Panc1 (cell line): ENCODE results near the gene CFAP53. TPM values are rescaled to one million over a fixed set of nuclear protein-coding genes. Genes with fewer than 3 reads are reported as not detected.
A peak's percentile ranks its signal among the peaks of the same experiment; 100 is the strongest.

ENCODE experiments used
- ATAC-seq: fragments of 200-7000 bp; cut with Tn5 transposase; 2 replicates; pipeline ENCODE4 v1.9.1; 2020; ENCODE audit warnings: mild to moderate bottlenecking, moderate library complexity
- BruUV-seq: library from RNA; stranded (reverse); fragments of 400-500 nt; replicated peaks from 2 replicates; lab custom pipeline; 2021; lab: Mats Ljungman, UMichigan
- CTCF ChIA-PET: fragments of 300-600 bp; sonication (Branson Sonifier 250); formaldehyde crosslinking; loops from one replicate; lab custom pipeline; 2022; ENCODE audit warnings: antibody characterized with exemption; lab: Charles Lee
- POLR2A ChIA-PET: fragments of 300-600 bp; sonication (Branson Sonifier 250); formaldehyde crosslinking; loops from one replicate; lab custom pipeline; 2022; ENCODE audit warnings: antibody characterized with exemption; lab: Charles Lee
- DNase-seq: peaks from one replicate; pipeline ENCODE4 v3.0.0-alpha.2; 2010; ENCODE audit warnings: low read depth, low spot score
- H3K27ac ChIP-seq: 2 replicates; pipeline ENCODE4 v1.5.1; 2011; ENCODE audit warnings: mild to moderate bottlenecking, low read length, inconsistent platforms
- H3K27me3 ChIP-seq: fragments of 200-500 bp; sonication (Bioruptor generic); 2 replicates; pipeline ENCODE4 v1.6.0; 2014; ENCODE audit warnings: low read length, inconsistent platforms; ENCODE audit not compliant: control insufficient read depth, insufficient read depth
- H3K36me3 ChIP-seq: fragments of 200-500 bp; sonication (Bioruptor generic); 2 replicates; pipeline ENCODE4 v1.5.1; 2014; ENCODE audit warnings: inconsistent platforms, mild to moderate bottlenecking, low read length, moderate library complexity; ENCODE audit not compliant: control insufficient read depth, insufficient read depth
- H3K4me1 ChIP-seq: 2 replicates; pipeline ENCODE4 v1.5.1; 2011; ENCODE audit warnings: inconsistent platforms, mild to moderate bottlenecking, low read length, moderate library complexity; ENCODE audit not compliant: control insufficient read depth, insufficient read depth
- H3K4me3 ChIP-seq, 2 experiments: 2 replicates each; pipeline ENCODE4 v1.5.1; 2011 to 2012; ENCODE audit warnings: low read depth in 2 of 2, low read length in 2 of 2, mild to moderate bottlenecking in 2 of 2, inconsistent platforms in 1 of 2, moderate library complexity in 1 of 2
- H3K9me3 ChIP-seq: fragments of 200-500 bp; sonication (Bioruptor generic); 2 replicates; pipeline ENCODE4 v1.5.1; 2014; ENCODE audit warnings: low read depth, mild to moderate bottlenecking, inconsistent platforms, low read length, moderate library complexity; ENCODE audit not compliant: control insufficient read depth, insufficient read depth
- POLR2AphosphoS5 ChIP-seq: IDR thresholded peaks from 2 replicates; pipeline ENCODE4 v1.6.1; 2012; ENCODE audit warnings: mild to moderate bottlenecking, low read depth, low read length, moderate library complexity
- SIN3A ChIP-seq: IDR thresholded peaks from 2 replicates; pipeline ENCODE4 v1.6.1; 2012; ENCODE audit warnings: low read depth, mild to moderate bottlenecking, low read length, moderate library complexity, borderline replicate concordance; ENCODE audit not compliant: insufficient read depth
- TCF7L2 ChIP-seq: IDR thresholded peaks from 2 replicates; pipeline ENCODE4 v1.6.1; 2011; ENCODE audit warnings: mild to moderate bottlenecking, low read depth, low read length, inconsistent platforms
- in situ Hi-C: cut with HindIII; loops from 2 replicates; pipeline ENCODE4 v1.10.0; 2016; ENCODE audit warnings: low sequenced_read_pairs, low pct_unique_long_range_greater_than_20kb
- intact Hi-C: fragments of 100-400 bp; cut with micrococcal nuclease; formaldehyde crosslinking; loops from one replicate; pipeline ENCODE4 v1.10.0; 2022; ENCODE audit not compliant: unreplicated experiment
- total RNA-seq: library from RNA; stranded (reverse); gene quantifications from one replicate; pipeline ENCODE4 v1.2.1, GENCODE V29; 2021; ENCODE audit not compliant: unreplicated experiment
- TF ChIP-seq, protein P1 (sequence below): fragments of 450-650 bp; IDR thresholded peaks from 2 replicates; pipeline ENCODE4 v1.5.1; 2017; ENCODE audit warnings: mild to moderate bottlenecking
- TF ChIP-seq, protein P2 (sequence below), 2 experiments: IDR thresholded peaks; 2 replicates each; pipeline ENCODE4 v1.6.1; 2011 to 2012; ENCODE audit warnings: low read depth in 2 of 2, control low read depth in 1 of 2, low read length in 1 of 2, mild to moderate bottlenecking in 1 of 2, moderate library complexity in 1 of 2; ENCODE audit not compliant: insufficient read depth in 1 of 2

Gene CFAP53
- total RNA-seq, 1 experiment from 2014 or later: 0.23 TPM

DNA sequence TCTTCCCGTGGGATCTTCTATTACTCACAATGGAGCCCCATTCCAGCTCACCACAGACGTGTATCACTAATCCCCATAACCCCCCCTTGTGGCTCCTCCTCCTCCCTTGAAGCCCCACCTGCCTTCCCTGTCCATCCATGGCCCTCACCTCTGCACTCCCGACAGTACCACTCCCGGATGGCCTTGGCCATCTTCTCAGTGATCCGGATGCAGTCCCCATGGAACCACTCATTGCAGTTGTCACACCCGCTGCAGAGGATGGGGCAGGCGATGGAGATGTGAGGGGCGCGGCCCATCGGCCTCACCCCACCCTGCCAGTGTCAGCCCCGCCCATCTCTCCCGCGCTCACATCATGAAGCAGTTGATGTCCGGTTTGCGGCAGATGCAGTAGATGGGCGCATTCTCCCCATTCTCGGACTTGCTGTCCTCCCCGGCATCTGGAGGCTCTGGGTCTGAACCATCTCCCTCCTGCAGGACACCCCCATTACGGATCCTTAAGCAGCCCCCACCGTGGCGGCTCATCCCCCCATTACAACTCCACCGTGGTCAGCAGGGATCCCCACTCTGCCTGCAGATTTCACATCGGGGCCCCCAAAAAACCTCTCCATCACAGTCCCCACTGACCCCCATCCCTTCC, 20.2 kb upstream of the CFAP53 start:
- intact Hi-C loops: loop anchor here (10.0 kb wide), 1 partner anchor 68 kb away; no protein-coding TSS in a partner anchor
- in situ Hi-C loops: no loop called here
- POLR2A ChIA-PET: no interaction called here
- H3K9me3 ChIP-seq: no peaks in the 10 kb centered on the region
- CTCF ChIA-PET: no interaction called here
- H3K4me1 ChIP-seq: 0 out of 2 replicates have a peak, but pooled peaks cover 3% of the 10 kb centered on the region
- BruUV-seq: no TSS peak
- H3K27ac ChIP-seq: peak overlapping the region; percentile 85
- DNase-seq (no peak), ATAC-seq (no peak; the same call in 1 of the 2 replicates)
- no peaks in the 10 kb centered on the region; the same call in 1 of the 2 replicates for H3K36me3 ChIP-seq
- H3K27me3 ChIP-seq: no peaks in the 10 kb centered on the region
- H3K4me3 ChIP-seq: peak overlapping the region; percentile 88 to 91
- TF ChIP-seq, protein P1, sequence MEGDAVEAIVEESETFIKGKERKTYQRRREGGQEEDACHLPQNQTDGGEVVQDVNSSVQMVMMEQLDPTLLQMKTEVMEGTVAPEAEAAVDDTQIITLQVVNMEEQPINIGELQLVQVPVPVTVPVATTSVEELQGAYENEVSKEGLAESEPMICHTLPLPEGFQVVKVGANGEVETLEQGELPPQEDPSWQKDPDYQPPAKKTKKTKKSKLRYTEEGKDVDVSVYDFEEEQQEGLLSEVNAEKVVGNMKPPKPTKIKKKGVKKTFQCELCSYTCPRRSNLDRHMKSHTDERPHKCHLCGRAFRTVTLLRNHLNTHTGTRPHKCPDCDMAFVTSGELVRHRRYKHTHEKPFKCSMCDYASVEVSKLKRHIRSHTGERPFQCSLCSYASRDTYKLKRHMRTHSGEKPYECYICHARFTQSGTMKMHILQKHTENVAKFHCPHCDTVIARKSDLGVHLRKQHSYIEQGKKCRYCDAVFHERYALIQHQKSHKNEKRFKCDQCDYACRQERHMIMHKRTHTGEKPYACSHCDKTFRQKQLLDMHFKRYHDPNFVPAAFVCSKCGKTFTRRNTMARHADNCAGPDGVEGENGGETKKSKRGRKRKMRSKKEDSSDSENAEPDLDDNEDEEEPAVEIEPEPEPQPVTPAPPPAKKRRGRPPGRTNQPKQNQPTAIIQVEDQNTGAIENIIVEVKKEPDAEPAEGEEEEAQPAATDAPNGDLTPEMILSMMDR: no peak
- TF ChIP-seq TCF7L2: no peak
- no peak for TF ChIP-seq POLR2AphosphoS5
- TF ChIP-seq SIN3A: no peak
- TF ChIP-seq, protein P2, sequence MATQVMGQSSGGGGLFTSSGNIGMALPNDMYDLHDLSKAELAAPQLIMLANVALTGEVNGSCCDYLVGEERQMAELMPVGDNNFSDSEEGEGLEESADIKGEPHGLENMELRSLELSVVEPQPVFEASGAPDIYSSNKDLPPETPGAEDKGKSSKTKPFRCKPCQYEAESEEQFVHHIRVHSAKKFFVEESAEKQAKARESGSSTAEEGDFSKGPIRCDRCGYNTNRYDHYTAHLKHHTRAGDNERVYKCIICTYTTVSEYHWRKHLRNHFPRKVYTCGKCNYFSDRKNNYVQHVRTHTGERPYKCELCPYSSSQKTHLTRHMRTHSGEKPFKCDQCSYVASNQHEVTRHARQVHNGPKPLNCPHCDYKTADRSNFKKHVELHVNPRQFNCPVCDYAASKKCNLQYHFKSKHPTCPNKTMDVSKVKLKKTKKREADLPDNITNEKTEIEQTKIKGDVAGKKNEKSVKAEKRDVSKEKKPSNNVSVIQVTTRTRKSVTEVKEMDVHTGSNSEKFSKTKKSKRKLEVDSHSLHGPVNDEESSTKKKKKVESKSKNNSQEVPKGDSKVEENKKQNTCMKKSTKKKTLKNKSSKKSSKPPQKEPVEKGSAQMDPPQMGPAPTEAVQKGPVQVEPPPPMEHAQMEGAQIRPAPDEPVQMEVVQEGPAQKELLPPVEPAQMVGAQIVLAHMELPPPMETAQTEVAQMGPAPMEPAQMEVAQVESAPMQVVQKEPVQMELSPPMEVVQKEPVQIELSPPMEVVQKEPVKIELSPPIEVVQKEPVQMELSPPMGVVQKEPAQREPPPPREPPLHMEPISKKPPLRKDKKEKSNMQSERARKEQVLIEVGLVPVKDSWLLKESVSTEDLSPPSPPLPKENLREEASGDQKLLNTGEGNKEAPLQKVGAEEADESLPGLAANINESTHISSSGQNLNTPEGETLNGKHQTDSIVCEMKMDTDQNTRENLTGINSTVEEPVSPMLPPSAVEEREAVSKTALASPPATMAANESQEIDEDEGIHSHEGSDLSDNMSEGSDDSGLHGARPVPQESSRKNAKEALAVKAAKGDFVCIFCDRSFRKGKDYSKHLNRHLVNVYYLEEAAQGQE (IDR thresholded peaks at IDR 0.05; ENCODE audit: insufficient read depth in 1 of 2, low read depth in 2 of 2, low read length in 1 of 2): no peak

DNA sequence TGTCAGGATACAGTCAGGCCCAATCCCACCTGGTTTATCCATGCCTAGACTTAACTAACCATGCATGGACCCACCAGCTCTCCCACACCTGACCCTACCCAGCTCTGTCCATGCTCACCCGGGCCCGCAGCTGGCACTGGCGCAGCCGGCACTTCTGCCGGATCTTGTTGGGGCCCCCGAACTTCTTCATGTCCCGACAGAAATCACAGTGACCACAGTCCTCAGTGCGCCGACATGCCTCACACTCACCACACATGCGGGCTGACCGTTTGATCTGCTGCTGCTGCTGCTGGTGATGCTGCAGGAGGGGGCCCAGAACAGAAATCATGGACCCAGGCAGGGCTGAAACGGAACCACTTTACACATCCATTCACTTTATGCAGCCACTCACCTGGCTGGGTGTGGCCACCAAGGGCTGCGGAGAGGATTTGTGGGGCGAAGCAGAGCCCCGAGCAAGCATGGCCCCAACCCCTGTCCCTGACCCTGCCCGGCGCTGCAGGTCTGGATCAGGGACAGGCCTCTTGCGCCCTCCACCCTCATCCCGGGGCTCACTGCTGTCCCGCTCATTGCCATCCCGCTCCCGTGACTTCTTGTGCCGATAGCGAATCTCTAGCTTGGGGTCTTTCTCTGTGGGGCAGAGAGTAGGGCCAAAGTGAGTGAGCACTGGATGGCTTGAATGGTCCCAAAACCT, 19.5 kb upstream of the CFAP53 start:
- intact Hi-C loops: loop anchor here (10.0 kb wide), 1 partner anchor 69 kb away; no protein-coding TSS in a partner anchor
- DNase-seq (no peak), ATAC-seq (no peak)
- TF ChIP-seq TCF7L2: no peak
- TF ChIP-seq, protein P2 (IDR thresholded peaks at IDR 0.05; ENCODE audit: insufficient read depth in 1 of 2, low read depth in 2 of 2, low read length in 1 of 2): no peak
- no peak for TF ChIP-seq POLR2AphosphoS5
- TF ChIP-seq, protein P1: no peak
- no peak for TF ChIP-seq SIN3A
- no peaks in the 10 kb centered on the region for H3K27me3 ChIP-seq
- H3K4me1 ChIP-seq: 0 out of 2 replicates have a peak, but pooled peaks cover 3% of the 10 kb centered on the region
- H3K4me3 ChIP-seq: no peak overlapping the region
- in situ Hi-C loops: no loop called here
- CTCF ChIA-PET: no interaction called here
- peaks cover 5% of the 10 kb centered on the region; the same call in 1 of the 2 replicates for H3K36me3 ChIP-seq
- POLR2A ChIA-PET: no interaction called here
- no peaks in the 10 kb centered on the region for H3K9me3 ChIP-seq
- BruUV-seq: TSS peak; percentile 59
- no peak overlapping the region for H3K27ac ChIP-seq
